ENCODE measurements around the gene ADGRL3.

The ADGRL3 gene

GRCh38 chr4:61549336-61549735 is 349.2 kb downstream of the ADGRL3 start:
- H3K4me3 ChIP-seq (ENCODE audit: low read depth, low read length) = no peak overlapping the region
- TF ChIP-seq CTCF (IDR thresholded peaks at IDR 0.05; ENCODE audit: insufficient read depth, low read depth, low read length, missing control alignments) = no peak
- no peak for DNase-seq (ENCODE audit: low read depth)

GRCh38 chr4:61553557-61554125 is 353.5 kb downstream of the ADGRL3 start:
- TF ChIP-seq CTCF (IDR thresholded peaks at IDR 0.05; ENCODE audit: insufficient read depth, low read depth, low read length, missing control alignments) = no peak
- DNase-seq (ENCODE audit: low read depth) = no peak
- no peak overlapping the region for H3K4me3 ChIP-seq (ENCODE audit: low read depth, low read length)

DNA sequence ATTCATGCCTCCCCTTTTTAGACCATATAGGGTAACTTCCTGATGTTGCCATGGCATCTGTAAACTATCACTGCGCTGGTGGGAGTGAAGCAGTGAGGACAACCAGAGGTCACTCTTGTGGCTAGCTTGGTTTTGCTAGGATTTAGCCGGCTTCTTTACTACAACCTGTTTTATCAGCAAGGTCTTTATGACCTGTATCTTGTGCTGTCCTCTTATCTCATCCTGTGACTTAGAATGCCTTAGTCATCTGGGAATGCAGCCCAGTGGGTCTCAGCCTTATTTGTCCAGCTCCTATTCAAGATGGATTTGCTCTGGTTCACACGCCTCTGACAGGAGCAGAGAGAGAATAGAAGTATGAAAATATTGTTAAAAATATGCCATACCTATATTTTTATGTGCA is 355.7 kb downstream of the ADGRL3 start:
- no peak for DNase-seq (ENCODE audit: low read depth)

GRCh38 chr4:61556277-61556676 is 356.2 kb downstream of the ADGRL3 start:
- H3K4me3 ChIP-seq (ENCODE audit: low read depth, low read length) = no peak overlapping the region
- no peak for DNase-seq (ENCODE audit: low read depth)
- no peak for TF ChIP-seq CTCF (IDR thresholded peaks at IDR 0.05; ENCODE audit: insufficient read depth, low read depth, low read length, missing control alignments)

More for the DNA sequence above, 355.7 kb downstream of the ADGRL3 start:
- no peak for TF ChIP-seq CTCF (IDR thresholded peaks at IDR 0.05; ENCODE audit: insufficient read depth, low read depth, low read length, missing control alignments)
- H3K4me3 ChIP-seq (ENCODE audit: low read depth, low read length) = no peak overlapping the region

DNA sequence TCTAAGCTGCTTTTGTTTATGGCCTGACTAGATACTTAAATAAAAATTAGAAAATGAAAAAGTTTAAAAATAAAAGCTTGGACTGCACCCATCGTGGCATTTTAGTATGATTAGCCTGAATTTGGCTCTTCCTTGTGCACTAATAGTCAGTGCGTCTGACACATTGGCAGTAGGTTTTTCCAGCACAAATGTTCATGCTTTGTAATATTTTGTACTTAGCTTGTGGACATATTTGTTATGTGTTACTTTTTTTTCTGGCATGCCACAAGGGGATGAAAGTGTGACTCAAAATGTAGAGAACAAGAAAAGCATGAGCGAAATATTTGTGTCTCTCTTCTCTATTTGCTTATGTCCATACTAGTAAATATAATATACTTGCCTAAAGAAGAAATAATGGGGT is 359.3 kb downstream of the ADGRL3 start:
- no peak overlapping the region for H3K4me3 ChIP-seq (ENCODE audit: low read depth, low read length)
- no peak for DNase-seq (ENCODE audit: low read depth)

DNA sequence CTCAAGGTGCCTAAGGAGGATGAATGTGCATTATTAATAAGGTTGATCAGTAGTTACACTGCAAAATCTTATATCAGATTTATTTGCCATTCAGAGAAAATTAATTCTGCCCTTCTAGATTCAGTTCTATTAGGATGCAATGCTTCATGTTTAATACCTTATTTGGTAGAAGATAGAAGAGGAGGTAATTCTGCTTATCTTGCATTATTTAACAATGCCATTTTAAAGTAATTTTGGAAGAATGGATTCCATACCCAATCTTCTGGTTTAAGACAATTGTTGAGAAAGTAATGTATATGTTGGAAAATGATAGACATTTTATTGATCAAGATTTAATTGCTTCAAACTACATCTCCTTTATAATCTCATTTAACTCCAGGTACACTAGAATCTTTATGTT is 360.9 kb downstream of the ADGRL3 start:
- H3K4me3 ChIP-seq (ENCODE audit: low read depth, low read length) = no peak overlapping the region
- TF ChIP-seq CTCF (IDR thresholded peaks at IDR 0.05; ENCODE audit: insufficient read depth, low read depth, low read length, missing control alignments) = no peak
- no peak for DNase-seq (ENCODE audit: low read depth)

More for the DNA sequence above, 359.3 kb downstream of the ADGRL3 start:
- no peak for TF ChIP-seq CTCF (IDR thresholded peaks at IDR 0.05; ENCODE audit: insufficient read depth, low read depth, low read length, missing control alignments)
